ENCODE measurements around the gene AUTS2.

The AUTS2 gene

GRCh38 chr7:70047891-70048448, 449.7 kb downstream of the AUTS2 start:
- DNase-seq: no peak

- no peak for DNase-seq
Measured at GRCh38 chr7:70051726-70052125, 453.5 kb downstream of the AUTS2 start.

- no peak for DNase-seq
Measured at GRCh38 chr7:70052691-70053090, 454.4 kb downstream of the AUTS2 start.

GRCh38 chr7:70053421-70053820, 455.1 kb downstream of the AUTS2 start:
- no peak for DNase-seq

GRCh38 chr7:70053989-70054388, 455.7 kb downstream of the AUTS2 start:
- DNase-seq: no peak

GRCh38 chr7:70056363-70056762, 458.1 kb downstream of the AUTS2 start:
- no peak for DNase-seq

- DNase-seq: no peak
Measured at GRCh38 chr7:70060298-70061068, 462.2 kb downstream of the AUTS2 start.

GRCh38 chr7:70063371-70063770, 465.1 kb downstream of the AUTS2 start:
- no peak for DNase-seq

- peak; percentile 54 for DNase-seq
Measured at GRCh38 chr7:70063927-70064326, 465.7 kb downstream of the AUTS2 start.

GRCh38 chr7:70066844-70067243, 468.6 kb downstream of the AUTS2 start:
- no peak for DNase-seq

GRCh38 chr7:70068531-70068930, 470.3 kb downstream of the AUTS2 start:
- DNase-seq: no peak

- DNase-seq: no peak
Measured at GRCh38 chr7:70069977-70070376, 471.7 kb downstream of the AUTS2 start.

- DNase-seq: no peak
Measured at GRCh38 chr7:70071766-70072165, 473.5 kb downstream of the AUTS2 start.

GRCh38 chr7:70072220-70072619, 473.9 kb downstream of the AUTS2 start:
- DNase-seq: no peak

- no peak for DNase-seq
Measured at GRCh38 chr7:70076325-70076724, 478.1 kb downstream of the AUTS2 start.

- no peak for DNase-seq
Measured at GRCh38 chr7:70082099-70082611, 483.9 kb downstream of the AUTS2 start.

- no peak for DNase-seq
Measured at GRCh38 chr7:70091362-70091761, 493.1 kb downstream of the AUTS2 start.

GRCh38 chr7:70092314-70093204, 494.3 kb downstream of the AUTS2 start:
- peak; percentile 87 for DNase-seq

- DNase-seq: no peak
Measured at GRCh38 chr7:70093205-70093904, 495.1 kb downstream of the AUTS2 start.

- no peak for DNase-seq
Measured at GRCh38 chr7:70094831-70095230, 496.6 kb downstream of the AUTS2 start.

GRCh38 chr7:70097645-70098044, 499.4 kb downstream of the AUTS2 start:
- DNase-seq: no peak

GRCh38 chr7:70098133-70098561, 499.9 kb downstream of the AUTS2 start:
- no peak for DNase-seq

Measured in left hindlimb (tissue), 1 donor.